ENCODE measurements around the gene WDR5B. TPM values are rescaled to one million over a fixed set of nuclear protein-coding genes. Genes with fewer than 3 reads are reported as not detected.

The WDR5B gene
- total RNA-seq, 5 donors from 2014 or later (not counting 1 experiment from before 2014, with no cell fraction given): 5.8 to 11.6 (median 10.0) TPM

Other genes with a start within 250 kb of the WDR5B start
- under 1 TPM in 2 of 5 donors, not detected in 3; 0.03 to 0.21 TPM for gene CASR, start 232.4 kb downstream of the WDR5B start, total RNA-seq
- not detected for gene CSTA, start 90.8 kb downstream of the WDR5B start, total RNA-seq
- gene MIX23, start 32.8 kb downstream of the WDR5B start, total RNA-seq: 10 to 100 TPM; 15.7 to 27.3 (median 23.5) TPM
- 10 to 100 TPM; 26.6 to 29.6 (median 28.1) TPM for gene FAM162A, start 31.9 kb downstream of the WDR5B start, total RNA-seq
- 10 to 100 TPM; 55.2 to 65.0 (median 57.5) TPM for gene KPNA1, start 98.9 kb upstream of the WDR5B start, total RNA-seq
- 10 to 100 TPM; 20.2 to 43.0 (median 24.3) TPM for gene PARP9, start 148.2 kb upstream of the WDR5B start, total RNA-seq
- gene DTX3L, start 148.3 kb upstream of the WDR5B start, total RNA-seq: 10 to 100 TPM; 35.1 to 56.2 (median 49.8) TPM
- 10 to 100 TPM; 37.3 to 74.9 (median 72.5) TPM for gene PARP15, start 161.6 kb upstream of the WDR5B start, total RNA-seq

Data from T-cell (primary cell).